GM19043 (cell line): Measurements from ENCODE around the gene TEX30.
"Not testable (repeated sequence)": the region's sequence is repeated elsewhere in the genome, so short reads cannot be mapped to it uniquely, and the experiment has no call there.

Experiments used
- ATAC-seq: cut with Tn5 transposase; IDR thresholded peaks from one replicate; pipeline ENCODE4 v1.9.1; 2021; ENCODE audit warnings: low read depth; ENCODE audit not compliant: unreplicated experiment

The TEX30 gene

GRCh38 chr13:102780656-102781055 is 7.1 kb upstream of the TEX30 start:
- ATAC-seq: not testable (repeated sequence)

GRCh38 chr13:102779436-102780159 is 6.0 kb upstream of the TEX30 start:
- ATAC-seq: no peak

- ATAC-seq: no peak
Observed at GRCh38 chr13:102777736-102778135, 4.2 kb upstream of the TEX30 start.

- ATAC-seq: no peak
Observed at GRCh38 chr13:102776271-102776670, 2.7 kb upstream of the TEX30 start.

GRCh38 chr13:102774591-102775520 is 1.3 kb upstream of the TEX30 start:
- ATAC-seq: no peak

- ATAC-seq: no peak
Observed at GRCh38 chr13:102774214-102774568, 605 bp upstream of the TEX30 start.

GRCh38 chr13:102772042-102772425 is 1.6 kb downstream of the TEX30 start:
- ATAC-seq: no peak

GRCh38 chr13:102771298-102772041 is 2.1 kb downstream of the TEX30 start:
- no peak for ATAC-seq

- no peak for ATAC-seq
Observed at GRCh38 chr13:102770435-102770834, 3.2 kb downstream of the TEX30 start.

- no peak for ATAC-seq
Observed at GRCh38 chr13:102769679-102770078, 3.9 kb downstream of the TEX30 start.

- ATAC-seq: no peak
Observed at GRCh38 chr13:102768909-102769308, 4.7 kb downstream of the TEX30 start.

GRCh38 chr13:102763741-102764140 is 9.8 kb downstream of the TEX30 start:
- no peak for ATAC-seq

GRCh38 chr13:102761071-102761470 is 12.5 kb downstream of the TEX30 start:
- no peak for ATAC-seq

- no peak for ATAC-seq
Observed at GRCh38 chr13:102758842-102759241, 14.7 kb downstream of the TEX30 start.

- no peak for ATAC-seq
Observed at GRCh38 chr13:102757006-102757405, 16.6 kb downstream of the TEX30 start.

- no peak for ATAC-seq
Observed at GRCh38 chr13:102751886-102752285, 21.7 kb downstream of the TEX30 start.

- ATAC-seq: no peak
Observed at GRCh38 chr13:102742506-102742905, 31.1 kb downstream of the TEX30 start.

- ATAC-seq: no peak
Observed at GRCh38 chr13:102742101-102742500, 31.5 kb downstream of the TEX30 start.

- no peak for ATAC-seq
Observed at GRCh38 chr13:102729560-102730270, 43.9 kb downstream of the TEX30 start.

GRCh38 chr13:102726430-102726829 is 47.2 kb downstream of the TEX30 start:
- ATAC-seq: no peak
